GM18499 (cell line): ENCODE results near the gene PLEKHA8.
"Not testable (repeated sequence)": the region's sequence is repeated elsewhere in the genome, so short reads cannot be mapped to it uniquely, and the experiment has no call there.

ENCODE experiments used
- ATAC-seq: cut with Tn5 transposase; IDR thresholded peaks from one replicate; pipeline ENCODE4 v1.9.1; 2021; ENCODE audit warnings: moderate number of reproducible peaks; ENCODE audit not compliant: insufficient read depth, unreplicated experiment

PLEKHA8 gene

DNA sequence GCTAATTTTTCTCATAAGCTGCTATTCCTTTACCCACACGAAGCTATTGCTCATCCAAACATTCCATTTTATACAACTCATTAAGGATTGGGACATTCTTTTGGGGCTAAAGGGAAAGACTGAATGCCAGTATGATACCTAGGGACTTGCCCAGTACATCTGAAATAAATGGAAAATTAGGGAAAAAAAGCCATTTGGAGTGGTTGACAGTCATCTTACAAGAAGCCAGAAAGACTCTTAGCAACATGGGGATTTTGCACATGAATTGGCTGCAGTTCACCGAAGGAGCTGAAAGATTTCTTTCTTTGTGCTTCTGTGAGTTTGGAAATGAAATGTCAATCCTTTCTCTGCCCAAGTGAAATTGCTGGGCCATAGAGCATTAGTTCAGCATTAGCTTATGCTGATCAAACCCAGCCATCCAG lies 63.3 kb downstream of the PLEKHA8 start:
- no peak for ATAC-seq

DNA sequence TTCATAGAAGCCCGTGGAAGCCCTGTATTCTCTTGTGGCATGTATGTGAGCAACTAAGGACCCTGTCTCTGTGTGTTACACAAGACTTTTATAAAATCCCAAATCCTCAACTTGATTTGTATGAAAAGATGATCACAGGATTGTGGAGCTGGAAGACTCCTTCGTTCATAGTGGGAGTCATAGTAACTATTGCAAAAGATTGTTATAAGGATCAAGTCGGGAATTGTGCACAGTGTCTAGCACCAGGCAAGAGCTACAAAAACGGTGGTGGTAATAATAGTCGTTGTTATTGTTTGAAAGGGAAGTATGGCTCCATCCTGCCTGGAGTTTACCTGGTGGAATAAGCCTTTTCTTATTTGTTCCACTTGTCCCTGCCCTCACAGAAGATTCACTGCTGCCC lies 63.8 kb downstream of the PLEKHA8 start:
- no peak for ATAC-seq

DNA sequence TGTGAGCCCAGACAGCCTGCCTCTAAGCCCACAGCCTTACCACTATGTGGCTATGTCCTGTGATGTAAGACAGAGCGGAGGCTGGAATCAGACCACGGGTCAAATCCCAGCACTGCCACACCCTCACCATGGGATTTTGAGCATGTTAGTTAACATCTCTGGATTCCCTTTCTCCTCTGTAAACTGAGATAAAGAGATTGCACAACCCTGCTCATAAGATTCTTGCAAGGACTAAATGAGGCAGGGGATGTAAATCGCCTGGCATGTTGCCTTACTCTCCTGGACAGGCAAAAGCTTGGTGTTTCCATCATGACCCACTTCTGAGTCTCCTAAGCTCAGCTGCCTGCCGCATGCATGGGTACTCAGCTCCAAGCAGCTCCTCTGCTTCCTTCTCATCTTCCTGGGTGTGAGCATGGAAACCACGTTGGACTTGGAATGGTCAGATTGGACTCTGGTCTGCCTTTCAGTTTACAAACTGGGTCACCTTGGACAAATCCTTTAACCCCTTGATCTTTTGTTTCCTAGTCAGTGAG lies 65.3 kb downstream of the PLEKHA8 start:
- ATAC-seq, result no peak

- ATAC-seq, result not testable (repeated sequence)
Measured at GRCh38 chr7:30098599-30098998, 70.4 kb downstream of the PLEKHA8 start.

- ATAC-seq, result no peak
Measured at GRCh38 chr7:30102281-30102680, 74.1 kb downstream of the PLEKHA8 start.

DNA sequence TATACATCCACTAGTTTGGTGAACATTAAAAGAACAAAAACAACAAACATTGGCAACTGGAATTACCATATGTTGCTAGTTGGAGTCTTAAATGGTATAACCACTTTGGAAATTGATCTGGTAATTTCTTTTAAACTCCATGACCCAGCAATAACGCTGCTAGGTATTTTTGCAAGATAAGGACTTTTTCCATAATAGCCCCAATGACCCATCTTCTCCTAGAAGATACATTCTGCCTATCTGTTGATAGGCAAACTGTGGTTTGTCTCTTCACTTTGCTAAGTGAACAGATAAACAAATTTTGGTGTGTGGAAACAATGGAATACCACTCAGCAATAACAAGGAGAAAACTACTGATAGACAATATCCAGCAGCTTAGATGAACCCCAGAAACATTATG lies 75.9 kb downstream of the PLEKHA8 start:
- ATAC-seq, result no peak

GRCh38 chr7:30112103-30112713 lies 84.0 kb downstream of the PLEKHA8 start:
- no peak for ATAC-seq

- no peak for ATAC-seq
Measured at GRCh38 chr7:30113144-30113543, 84.9 kb downstream of the PLEKHA8 start.

GRCh38 chr7:30114536-30115238 lies 86.5 kb downstream of the PLEKHA8 start:
- ATAC-seq, result no peak

GRCh38 chr7:30115709-30116297 lies 87.6 kb downstream of the PLEKHA8 start:
- ATAC-seq, result no peak

DNA sequence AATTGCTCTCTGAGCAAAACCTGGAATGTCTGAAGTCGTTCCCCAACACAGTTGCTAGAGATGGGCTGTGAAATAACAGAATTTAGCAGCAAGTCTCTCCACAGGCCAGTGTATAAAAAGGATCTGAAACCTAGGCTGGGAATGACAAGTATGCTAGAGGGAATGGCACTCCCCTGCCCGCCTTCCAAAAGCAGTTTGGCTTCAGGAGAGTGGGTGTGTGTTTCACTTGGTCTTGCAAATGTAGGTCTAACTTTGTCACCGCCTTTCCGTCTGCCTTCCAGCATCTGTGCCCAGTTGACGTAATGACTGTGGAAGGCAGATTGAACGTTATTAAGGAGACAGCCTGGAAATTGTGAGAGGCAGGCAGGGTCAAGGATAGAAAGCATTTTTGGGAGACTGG lies 88.6 kb downstream of the PLEKHA8 start:
- no peak for ATAC-seq

- ATAC-seq, result no peak
Measured at GRCh38 chr7:30117896-30118295, 89.7 kb downstream of the PLEKHA8 start.

DNA sequence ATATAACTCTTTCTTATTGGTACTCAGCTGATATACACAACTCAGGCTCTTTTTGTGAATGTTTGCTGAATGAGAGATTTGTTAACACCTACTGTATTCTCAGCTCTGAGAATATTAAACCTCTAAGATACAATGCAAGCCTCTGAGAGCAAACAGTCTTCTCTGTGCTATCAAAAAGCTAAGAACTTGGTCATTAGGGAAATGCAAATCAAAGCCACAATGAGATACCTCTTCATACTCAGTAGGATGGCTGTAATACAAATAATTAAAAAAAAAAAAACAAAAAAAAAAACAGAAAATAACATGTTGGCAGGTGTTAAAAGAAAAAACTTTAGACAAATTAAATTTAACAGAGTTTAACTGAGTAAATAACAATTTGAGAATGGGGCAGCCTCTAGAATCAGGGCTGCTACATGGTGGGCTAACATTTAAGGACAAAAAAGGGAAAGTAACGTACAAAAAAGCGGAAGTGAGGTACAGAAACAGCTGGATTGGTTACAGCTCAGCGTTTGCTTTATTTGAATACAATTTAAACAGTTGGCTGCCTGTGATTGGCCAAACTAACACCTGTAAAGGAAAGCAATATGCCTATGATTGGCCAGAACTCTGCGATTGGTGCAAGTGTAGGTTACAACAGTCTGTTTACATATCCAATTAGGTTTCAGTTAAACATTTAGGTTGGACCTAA lies 91.8 kb downstream of the PLEKHA8 start:
- no peak for ATAC-seq

DNA sequence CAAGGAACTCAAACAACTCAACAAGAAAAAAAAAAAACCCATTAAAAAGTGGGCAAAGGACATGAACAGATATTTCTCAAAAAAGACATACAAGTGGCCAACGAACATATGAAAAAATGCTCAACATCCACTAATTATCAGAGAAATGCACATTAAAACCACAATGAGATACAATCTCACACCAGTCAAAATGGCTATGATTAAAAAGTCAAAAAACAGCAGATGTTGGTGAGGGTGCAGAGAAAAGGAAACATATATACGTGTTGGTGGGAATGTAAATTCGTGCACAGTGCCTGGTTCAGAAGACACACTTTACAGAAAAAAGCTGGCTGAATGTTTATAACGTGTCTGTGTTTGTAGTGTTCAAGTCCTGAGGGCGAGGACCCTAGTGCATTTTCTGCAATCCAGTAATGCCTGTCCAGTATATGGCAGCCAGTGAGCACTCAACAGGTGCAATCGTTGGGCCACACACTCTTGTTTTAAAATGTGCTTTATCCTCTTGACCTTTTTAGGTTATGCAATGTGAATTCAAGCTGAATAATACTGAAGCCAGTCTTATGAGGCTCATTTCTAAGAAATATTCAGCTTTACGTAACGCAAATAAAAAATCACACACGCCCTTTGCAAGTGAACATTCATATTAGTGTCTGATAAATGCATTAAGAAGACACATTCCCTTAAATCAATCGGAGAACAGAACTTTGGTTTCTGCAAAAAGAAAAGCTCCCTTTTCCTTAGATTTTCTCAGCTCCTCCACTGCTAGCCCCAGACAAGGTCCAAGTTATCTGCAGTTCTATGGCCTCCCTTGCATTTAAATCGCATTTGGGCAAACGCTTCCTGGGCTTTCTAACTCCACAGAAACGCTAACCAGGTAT lies 105.8 kb downstream of the PLEKHA8 start:
- no peak for ATAC-seq

DNA sequence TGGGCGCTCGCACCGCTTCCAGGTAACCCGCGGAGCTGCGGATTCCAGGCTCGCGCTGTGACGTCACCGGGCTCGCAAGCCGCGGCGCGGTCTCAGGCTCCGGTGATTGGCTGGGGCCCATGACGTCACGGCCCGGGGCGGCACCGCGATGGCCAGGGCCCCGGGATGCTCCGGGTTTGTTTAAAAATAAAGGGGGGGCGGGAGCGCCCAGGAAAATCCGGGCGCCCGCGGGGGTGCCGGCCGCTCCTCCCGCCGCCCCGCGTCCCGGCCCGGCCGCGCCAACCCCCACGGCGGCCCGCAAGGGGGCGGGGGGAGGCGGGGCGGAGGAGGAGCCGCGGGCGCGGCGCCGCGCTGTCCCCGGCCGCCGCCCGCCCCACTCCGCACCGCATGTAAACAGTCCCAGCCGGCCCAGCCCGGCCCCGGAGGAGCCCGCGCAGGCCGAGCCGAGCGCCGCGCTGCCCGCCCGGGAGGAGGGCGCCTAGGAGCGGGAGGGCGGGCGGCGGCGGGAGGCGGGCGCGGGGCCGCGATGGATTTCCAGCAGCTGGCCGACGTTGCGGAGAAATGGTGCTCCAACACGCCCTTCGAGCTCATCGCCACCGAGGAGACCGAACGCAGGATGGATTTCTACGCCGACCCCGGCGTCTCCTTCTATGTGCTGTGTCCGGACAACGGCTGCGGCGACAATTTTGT lies 106.5 kb downstream of the PLEKHA8 start, which contains the start of gene MTURN:
TSS of gene MTURN (plus strand) at position 376 of the 690 bp plus-strand sequence. CDS start at position 527, 151 bp downstream.
- no peak for ATAC-seq

DNA sequence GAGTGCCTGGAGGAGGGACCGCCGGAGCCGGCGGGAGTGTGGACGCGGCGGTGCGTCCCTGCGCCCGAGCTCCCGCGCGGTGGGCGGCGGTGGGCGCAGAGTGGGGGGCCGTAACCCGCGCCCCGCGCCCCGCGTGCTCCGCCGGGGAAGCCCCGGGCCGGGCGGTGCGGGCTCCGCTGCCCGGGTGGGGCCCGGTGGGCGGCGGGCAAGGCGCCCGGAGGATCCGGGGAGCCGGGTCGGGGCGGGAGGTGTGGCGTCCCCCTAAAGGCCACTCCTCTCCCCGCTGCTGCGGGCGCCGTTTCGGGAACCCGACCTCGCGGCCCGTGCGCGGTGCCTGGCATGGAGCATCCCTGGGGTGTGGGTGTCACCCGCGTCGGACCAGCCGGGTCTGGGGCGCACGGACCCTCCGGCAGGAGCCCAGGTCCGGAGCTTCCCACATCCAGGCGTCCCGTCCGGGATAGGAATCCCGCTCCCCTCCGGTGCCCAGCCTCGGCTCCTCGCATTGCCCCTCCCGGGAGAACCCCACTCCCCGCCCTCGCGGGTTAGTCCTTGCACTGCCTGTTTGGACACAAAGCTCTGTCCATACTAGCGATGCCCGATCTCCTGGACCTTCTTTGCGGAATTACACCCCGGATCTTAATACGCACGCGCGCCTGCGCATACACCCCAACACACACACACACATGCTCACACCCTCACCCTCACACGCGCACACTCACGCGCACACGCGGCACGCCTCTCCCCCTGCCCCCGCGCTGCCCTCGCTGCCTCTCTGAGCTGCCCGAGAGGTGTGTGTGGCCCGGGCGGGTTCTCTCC lies 107.3 kb downstream of the PLEKHA8 start:
- no peak for ATAC-seq

DNA sequence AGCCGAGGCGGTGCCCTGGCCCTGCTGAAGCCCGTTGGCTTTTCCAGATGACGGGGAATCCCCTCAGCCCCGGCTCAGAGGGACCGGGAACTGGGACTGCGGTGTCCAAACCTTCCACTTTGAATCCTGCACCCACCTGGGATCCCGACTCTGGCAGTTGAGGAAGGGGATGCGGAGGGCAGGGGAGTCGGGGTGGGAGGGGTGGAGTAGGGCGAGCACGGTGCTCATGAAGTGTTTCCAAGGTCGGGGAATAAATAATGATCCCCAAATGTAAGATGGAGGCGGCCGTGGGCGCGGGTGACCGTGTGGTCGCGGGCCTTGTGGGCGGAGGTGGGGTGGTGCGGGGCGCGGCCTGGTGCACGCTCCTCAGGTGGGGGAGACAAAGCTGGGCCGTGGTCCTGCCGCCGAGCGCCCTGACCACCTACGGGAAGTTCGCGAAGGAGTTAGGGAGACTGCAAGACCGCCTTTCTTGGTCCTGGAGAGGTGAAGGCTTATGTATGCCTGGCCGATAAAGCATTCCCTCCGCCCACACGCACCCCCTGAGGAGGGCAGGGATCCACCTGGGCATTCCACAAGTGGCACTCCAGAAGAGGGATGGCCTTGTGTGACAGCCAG lies 108.0 kb downstream of the PLEKHA8 start:
- ATAC-seq, result no peak
